Psoas muscle (tissue), 8 donors: ENCODE measurements around the gene ADRA1B. TPM values are rescaled to one million over a fixed set of nuclear protein-coding genes. Genes with fewer than 3 reads are reported as not detected.
A peak's percentile ranks its signal among the peaks of the same experiment; 100 is the strongest.

Experiments used
- ATAC-seq, 4 donors: fragments of 200-7000 bp; cut with Tn5 transposase; one replicate each; pipeline ENCODE4 v1.9.1; 2020; ENCODE audit warnings: moderate library complexity in 3 of 4, mild to moderate bottlenecking in 2 of 4
- DNase-seq, 2 donors: peaks; one replicate each; pipeline ENCODE4 v3.0.0-alpha.2; 2020
- H3K27ac ChIP-seq: fragments of 200-600 bp; one replicate; pipeline ENCODE4 v1.8.0; 2022
- H3K27me3 ChIP-seq, 3 donors: fragments of 200-600 bp in 1 of 3; one replicate each; pipeline versions ENCODE4 v1.6.1 to v1.8.0; 2013 to 2022; ENCODE audit warnings: low read length in 2 of 3, mild to moderate bottlenecking in 2 of 3, moderate library complexity in 1 of 3; ENCODE audit not compliant: insufficient read depth in 3 of 3
- H3K36me3 ChIP-seq, 2 donors: fragments of 200-600 bp in 1 of 2; one replicate each; pipeline versions ENCODE4 v1.6.1 to v1.8.0; 2013 to 2022; ENCODE audit warnings: low read depth in 1 of 2, mild to moderate bottlenecking in 1 of 2, moderate library complexity in 1 of 2; ENCODE audit not compliant: insufficient read depth in 1 of 2
- H3K4me1 ChIP-seq: fragments of 200-600 bp; one replicate; pipeline ENCODE4 v1.8.0; 2022
- H3K4me3 ChIP-seq: fragments of 200-600 bp; one replicate; pipeline ENCODE4 v1.8.0; 2022; ENCODE audit warnings: mild to moderate bottlenecking
- H3K9me3 ChIP-seq: fragments of 200-600 bp; one replicate; pipeline ENCODE4 v1.8.0; 2022
- CTCF ChIP-seq: fragments of 200-600 bp; IDR thresholded peaks from one replicate; pipeline ENCODE4 v1.8.0; 2022; ENCODE audit warnings: antibody characterized with exemption
- WGBS, 3 donors: extraction: QIAGEN DNeasy Blood & Tissue Kit; methylation state at CpG; one replicate each; pipeline versions ENCODE4 v1.1.6 to v1.1.7; 2013; 5-methylcytosine and 5-hydroxymethylcytosine counted together
- intact Hi-C, 2 donors: fragments of 100-400 bp; cut with DNase I; formaldehyde crosslinking; loops; one replicate each; pipeline versions ENCODE4 v1.11.0 to v1.14.2; 2022
- polyA plus RNA-seq, 3 donors: library from polyadenylated mRNA; stranded (reverse); fragments of 200-250 nt; gene quantifications; one replicate each; pipeline ENCODE4 v1.2.3, GENCODE V29; 2013
- total RNA-seq, 4 donors: library from RNA; stranded (reverse); fragmentation: NEBNext Ultra II Directional in 2 of 4; extraction: Animal tissue kit (Norgen Biotek cat#: 25700) in 2 of 4; gene quantifications; one replicate each; pipeline versions ENCODE4 v1.2.1 to v1.2.4, GENCODE V29; 2021 to 2023
- donor health status: healthy with polysubstance abuse.
- donor health status: DM: no; HTN: no; CAD: no; lungs with moderate emphysema.
- donor health status: Bipolar disorder and iron deficiency.
- donor health status: healthy.
- donor health status: DM: yes; HTN: yes; CAD: no.
- donor health status: DM: no; HTN: no; CAD: no.
- donor health status: DM: no; HTN: no; CAD: no.
- donor health status: DM: yes; HTN: yes; CAD: no.

The ADRA1B gene
- total and polyA plus RNA-seq, 7 donors: 0.06 to 1.3 (median 0.24) TPM; not detected in 1

GRCh38 chr5:159877894-159878448 is 38.3 kb upstream of the ADRA1B start:
- ATAC-seq (peak; percentile 42 to 68 (median 62)), DNase-seq (peak in 1 of 2 donors; percentile 59)
- intact Hi-C loops: no loop called here
- H3K9me3 ChIP-seq: no peaks in the 10 kb centered on the region
- H3K4me1 ChIP-seq: peaks cover 5% of the 10 kb centered on the region
- H3K27me3 ChIP-seq: no peaks in the 10 kb centered on the region
- WGBS, 3 donors: 24 to 36% (median 30%) methylated on average over 7 of the region's 7 CpGs
- no peak overlapping the region for H3K27ac ChIP-seq
- no peak for TF ChIP-seq CTCF
- H3K36me3 ChIP-seq: no peaks in the 10 kb centered on the region
- H3K4me3 ChIP-seq: no peak overlapping the region

GRCh38 chr5:159878988-159879471 is 37.3 kb upstream of the ADRA1B start:
- Histone ChIP-seq H3K4me1 (peaks cover 5% of the 10 kb centered on the region), H3K9me3 (no peaks in the 10 kb centered on the region), H3K27ac (peak overlapping the region; percentile 13), H3K36me3 (no peaks in the 10 kb centered on the region), H3K27me3 (no peaks in the 10 kb centered on the region), H3K4me3 (no peak overlapping the region)
- peak; percentile 77 to 81 for DNase-seq
- intact Hi-C loops: no loop called here
- 3 to 6% (median 4%) methylated on average over 11 of the region's 11 CpGs for WGBS, 3 donors
- ATAC-seq: peak; percentile 79 to 89 (median 82)
- TF ChIP-seq CTCF: no peak

DNA sequence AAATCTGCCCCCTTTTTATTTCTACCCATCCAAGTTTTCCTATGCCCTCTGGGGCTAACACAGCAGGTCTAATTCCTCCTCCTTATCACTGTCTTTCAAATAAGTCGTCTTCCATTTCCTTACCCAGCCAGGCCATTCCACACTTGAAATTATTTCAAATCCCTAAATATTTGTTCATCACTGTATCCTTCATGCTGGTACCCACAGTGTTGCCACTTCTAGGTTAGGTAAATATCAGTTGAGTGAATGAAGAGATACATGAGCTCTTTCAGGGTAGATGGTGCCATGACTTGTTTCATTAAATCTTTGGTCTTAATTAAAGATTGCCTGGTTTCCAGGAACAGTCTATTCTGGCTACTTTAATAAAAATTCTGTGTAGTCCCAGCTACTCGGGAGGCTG is 35.6 kb upstream of the ADRA1B start:
- H3K27ac ChIP-seq: no peak overlapping the region
- no peaks in the 10 kb centered on the region for H3K27me3 ChIP-seq
- ATAC-seq: no peak
- no peaks in the 10 kb centered on the region for H3K9me3 ChIP-seq
- no peak for DNase-seq
- H3K4me3 ChIP-seq: no peak overlapping the region
- TF ChIP-seq CTCF: no peak
- no peaks in the 10 kb centered on the region for H3K36me3 ChIP-seq
- intact Hi-C loops: no loop called here
- H3K4me1 ChIP-seq: peaks cover 5% of the 10 kb centered on the region
- 90 to 97% (median 95%) methylated on average over 2 of the region's 2 CpGs for WGBS, 3 donors

GRCh38 chr5:159881967-159882366 is 34.3 kb upstream of the ADRA1B start:
- TF ChIP-seq CTCF: no peak
- 64 to 78% (median 77%) methylated on average over 2 of the region's 2 CpGs for WGBS, 3 donors
- no peaks in the 10 kb centered on the region for H3K36me3 ChIP-seq

DNA sequence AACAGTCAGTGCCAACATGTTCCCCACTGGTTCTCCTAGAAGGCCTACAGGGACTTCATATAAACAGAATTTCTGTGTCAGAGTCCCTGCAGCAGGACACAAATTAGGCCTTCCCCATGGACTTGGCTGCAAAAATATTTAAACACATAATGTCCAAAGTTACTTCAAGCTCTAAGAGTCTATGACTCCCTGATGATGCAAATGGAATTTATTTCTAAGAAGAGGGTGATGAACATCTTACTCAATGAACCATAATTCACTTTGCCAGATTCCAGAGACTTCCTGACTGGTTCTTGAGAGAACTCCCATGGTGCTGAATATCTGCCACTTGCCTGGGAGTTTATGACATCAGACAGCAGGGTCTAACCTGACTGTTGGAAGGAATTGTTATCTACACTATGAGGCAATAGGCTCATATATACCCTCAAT is 32.7 kb upstream of the ADRA1B start:
- Histone ChIP-seq H3K4me1 (peaks cover 4% of the 10 kb centered on the region), H3K4me3 (no peak overlapping the region), H3K36me3 (no peaks in the 10 kb centered on the region), H3K9me3 (no peaks in the 10 kb centered on the region), H3K27me3 (no peaks in the 10 kb centered on the region), H3K27ac (no peak overlapping the region)
- intact Hi-C loops: no loop called here
- DNase-seq (no peak), ATAC-seq (peak in 3 of 4 donors; percentile 44 to 60 (median 46))
- no peak for TF ChIP-seq CTCF

More at GRCh38 chr5:159881967-159882366, 34.3 kb upstream of the ADRA1B start:
- no peaks in the 10 kb centered on the region for H3K9me3 ChIP-seq
- peaks cover 5% of the 10 kb centered on the region for H3K4me1 ChIP-seq
- no peak for DNase-seq
- ATAC-seq: no peak
- no peak overlapping the region for H3K4me3 ChIP-seq
- H3K27ac ChIP-seq: no peak overlapping the region
- intact Hi-C loops: no loop called here
- no peaks in the 10 kb centered on the region for H3K27me3 ChIP-seq
